Esophagus muscularis mucosa (tissue), 4 donors: Measurements from ENCODE around the gene DGAT2. TPM values are rescaled to one million over a fixed set of nuclear protein-coding genes. Genes with fewer than 3 reads are reported as not detected.

Source experiments
- DNase-seq: peaks from one replicate; pipeline ENCODE4 v3.0.0-alpha.2; 2017; ENCODE audit errors: extremely low spot score
- H3K27ac ChIP-seq, 4 donors: fragments of 200-600 bp; sonication (generic); replicated peaks in 1 of 4; 1 replicate in 3 of 4; 2 replicates in 1 of 4; pipeline ENCODE4 v1.5.1; 2016 to 2019; ENCODE audit warnings: mild to moderate bottlenecking in 1 of 4
- H3K27me3 ChIP-seq, 4 donors: fragments of 200-600 bp; sonication (generic); one replicate each; pipeline versions ENCODE4 v1.5.1 to v1.6.0; 2016 to 2019
- H3K36me3 ChIP-seq, 4 donors: fragments of 200-600 bp; sonication (generic); one replicate each; pipeline ENCODE4 v1.5.1; 2016 to 2019
- H3K4me1 ChIP-seq, 4 donors: fragments of 200-600 bp; sonication (generic); one replicate each; pipeline ENCODE4 v1.5.1; 2016 to 2019
- H3K4me3 ChIP-seq, 4 donors: fragments of 200-600 bp; sonication (generic); 1 replicate in 2 of 4; 2 replicates in 2 of 4; pipeline ENCODE4 v1.5.1; 2016 to 2019; ENCODE audit warnings: mild to moderate bottlenecking in 4 of 4, moderate library complexity in 1 of 4
- H3K9me3 ChIP-seq, 4 donors: fragments of 200-600 bp; sonication (generic); 1 replicate in 3 of 4; 2 replicates in 1 of 4; pipeline ENCODE4 v1.5.1; 2016 to 2019
- EP300 ChIP-seq: sonication (generic); formaldehyde crosslinking; IDR thresholded peaks from one replicate; pipeline ENCODE4 v1.6.1; 2017; ENCODE audit warnings: antibody characterized with exemption
- POLR2A ChIP-seq: fragments of 450-650 bp; IDR thresholded peaks from one replicate; pipeline ENCODE4 v1.6.1; 2017; ENCODE audit warnings: antibody characterized with exemption, moderate library complexity, mild to moderate bottlenecking, low read depth
- POLR2AphosphoS5 ChIP-seq, 2 donors: sonication (generic); formaldehyde crosslinking; IDR thresholded peaks; one replicate each; pipeline ENCODE4 v1.6.1; 2017; ENCODE audit warnings: antibody characterized with exemption in 2 of 2
- WGBS: methylation state at CpG from one replicate; pipeline ENCODE4 v1.1.5; 2018; 5-methylcytosine and 5-hydroxymethylcytosine counted together
- intact Hi-C: fragments of 100-400 bp; cut with DNase I; formaldehyde crosslinking; loops from one replicate; pipeline ENCODE4 v1.15.1; 2023
- total RNA-seq, 4 donors: library from RNA; depleted of rRNA; stranded (reverse); fragments of >200 nt; gene quantifications; one replicate each; pipeline versions ENCODE4 v1.1.0 to v1.2.1, GENCODE V29; 2016
- TF ChIP-seq, protein P1 (sequence below), 3 experiments: fragments of 200-600 bp in 2 of 3; fragments of 450-650 bp in 1 of 3; sonication (generic) in 2 of 3; IDR thresholded peaks; one replicate each; pipeline ENCODE4 v1.5.1; 2017 to 2019; ENCODE audit warnings: antibody characterized with exemption in 3 of 3, mild to moderate bottlenecking in 2 of 3, moderate library complexity in 1 of 3

The DGAT2 gene
- total RNA-seq, 4 donors from 2014 or later: 0.83 to 6.5 (median 2.0) TPM

DNA sequence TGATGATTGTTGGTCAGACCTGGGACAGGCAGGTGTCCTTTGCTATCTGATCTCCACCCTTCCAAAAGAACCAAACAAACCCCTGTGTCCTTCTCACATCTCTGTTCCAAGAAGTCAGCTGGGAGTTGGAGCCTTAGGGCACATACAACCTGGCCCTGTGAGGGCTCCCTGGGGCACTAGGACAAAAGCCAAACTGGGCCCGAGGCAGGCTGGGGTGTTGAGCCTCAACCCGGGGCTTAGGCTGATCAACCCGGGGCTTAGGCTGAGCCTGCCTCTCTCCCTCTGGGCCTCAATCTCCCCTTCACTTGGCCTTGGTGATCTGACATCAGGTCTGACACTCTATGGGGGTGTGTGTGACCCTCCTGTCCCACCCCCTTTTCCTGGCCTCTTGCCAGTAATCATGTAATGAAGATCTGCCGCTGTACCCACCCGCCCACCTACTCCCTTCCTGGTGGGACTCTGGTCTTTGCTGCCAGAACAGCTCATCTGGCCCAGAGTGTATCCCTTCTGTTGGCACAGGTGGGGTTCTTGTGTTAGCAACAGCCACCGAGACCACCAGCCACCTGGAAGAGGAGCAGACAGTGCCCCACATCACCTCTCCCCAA lies 23.7 kb downstream of the DGAT2 start:
- H3K27ac ChIP-seq: no peak overlapping the region
- H3K36me3 ChIP-seq: no peaks in the 10 kb centered on the region
- TF ChIP-seq POLR2A: no peak
- TF ChIP-seq POLR2AphosphoS5 (IDR thresholded peaks at IDR 0.05): no peak
- no peak for TF ChIP-seq EP300
- TF ChIP-seq, protein P1, sequence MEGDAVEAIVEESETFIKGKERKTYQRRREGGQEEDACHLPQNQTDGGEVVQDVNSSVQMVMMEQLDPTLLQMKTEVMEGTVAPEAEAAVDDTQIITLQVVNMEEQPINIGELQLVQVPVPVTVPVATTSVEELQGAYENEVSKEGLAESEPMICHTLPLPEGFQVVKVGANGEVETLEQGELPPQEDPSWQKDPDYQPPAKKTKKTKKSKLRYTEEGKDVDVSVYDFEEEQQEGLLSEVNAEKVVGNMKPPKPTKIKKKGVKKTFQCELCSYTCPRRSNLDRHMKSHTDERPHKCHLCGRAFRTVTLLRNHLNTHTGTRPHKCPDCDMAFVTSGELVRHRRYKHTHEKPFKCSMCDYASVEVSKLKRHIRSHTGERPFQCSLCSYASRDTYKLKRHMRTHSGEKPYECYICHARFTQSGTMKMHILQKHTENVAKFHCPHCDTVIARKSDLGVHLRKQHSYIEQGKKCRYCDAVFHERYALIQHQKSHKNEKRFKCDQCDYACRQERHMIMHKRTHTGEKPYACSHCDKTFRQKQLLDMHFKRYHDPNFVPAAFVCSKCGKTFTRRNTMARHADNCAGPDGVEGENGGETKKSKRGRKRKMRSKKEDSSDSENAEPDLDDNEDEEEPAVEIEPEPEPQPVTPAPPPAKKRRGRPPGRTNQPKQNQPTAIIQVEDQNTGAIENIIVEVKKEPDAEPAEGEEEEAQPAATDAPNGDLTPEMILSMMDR (IDR thresholded peaks at IDR 0.05): no peak
- intact Hi-C loops: no loop called here
- H3K9me3 ChIP-seq: no peaks in the 10 kb centered on the region
- H3K4me3 ChIP-seq: no peak overlapping the region
- no peaks in the 10 kb centered on the region for H3K27me3 ChIP-seq
- WGBS: 86% methylated on average over 4 of the region's 6 CpGs
- H3K4me1 ChIP-seq: no peaks in the 10 kb centered on the region
- DNase-seq: no peak

DNA sequence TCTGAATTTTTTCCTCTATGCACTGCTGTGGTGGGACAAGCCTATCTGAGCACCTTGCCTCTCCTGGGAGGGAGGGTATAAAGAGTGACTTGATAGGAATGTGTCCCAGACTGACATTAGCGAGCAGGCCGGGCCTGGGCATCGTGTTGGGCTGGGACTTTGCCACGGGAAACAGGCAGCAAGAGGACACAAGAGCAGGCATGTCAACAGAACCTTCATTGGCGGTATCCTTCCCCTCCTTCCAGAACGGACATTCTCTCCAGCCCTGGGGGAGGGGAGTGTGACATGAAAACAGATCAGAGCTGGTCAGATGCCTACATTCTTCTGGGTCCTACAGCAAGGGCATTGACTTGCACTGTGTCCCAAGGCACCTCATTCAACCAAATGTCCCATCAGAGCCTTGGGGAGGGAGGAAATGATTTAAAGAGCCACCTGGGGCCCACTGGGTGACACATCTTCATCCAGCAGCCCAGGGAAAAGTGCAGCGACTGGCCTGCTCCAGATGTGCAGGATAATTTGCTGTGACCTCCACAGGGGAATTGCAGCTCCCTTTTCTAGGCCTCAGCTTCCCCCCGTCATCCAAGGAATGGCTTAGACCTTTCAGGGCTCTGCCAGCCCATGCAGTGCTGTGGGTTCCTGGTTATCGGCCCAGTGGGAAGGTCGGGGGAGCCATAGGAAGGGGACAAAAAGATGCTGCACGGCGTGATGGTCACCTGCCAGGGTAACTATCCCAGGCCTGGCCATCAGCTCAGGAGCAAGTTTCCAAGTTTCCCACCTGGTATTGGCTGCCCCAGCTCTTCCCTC lies 24.6 kb downstream of the DGAT2 start:
- H3K9me3 ChIP-seq: no peaks in the 10 kb centered on the region
- TF ChIP-seq POLR2AphosphoS5 (IDR thresholded peaks at IDR 0.05) (no peak), EP300 (no peak), POLR2A (no peak)
- TF ChIP-seq, protein P1 (IDR thresholded peaks at IDR 0.05): no peak
- no peaks in the 10 kb centered on the region for H3K4me1 ChIP-seq
- 80% methylated on average over 12 of the region's 12 CpGs for WGBS
- no peaks in the 10 kb centered on the region for H3K36me3 ChIP-seq
- no peak overlapping the region for H3K27ac ChIP-seq
- H3K4me3 ChIP-seq: no peak overlapping the region
- intact Hi-C loops: no loop called here
- no peaks in the 10 kb centered on the region for H3K27me3 ChIP-seq
- no peak for DNase-seq

DNA sequence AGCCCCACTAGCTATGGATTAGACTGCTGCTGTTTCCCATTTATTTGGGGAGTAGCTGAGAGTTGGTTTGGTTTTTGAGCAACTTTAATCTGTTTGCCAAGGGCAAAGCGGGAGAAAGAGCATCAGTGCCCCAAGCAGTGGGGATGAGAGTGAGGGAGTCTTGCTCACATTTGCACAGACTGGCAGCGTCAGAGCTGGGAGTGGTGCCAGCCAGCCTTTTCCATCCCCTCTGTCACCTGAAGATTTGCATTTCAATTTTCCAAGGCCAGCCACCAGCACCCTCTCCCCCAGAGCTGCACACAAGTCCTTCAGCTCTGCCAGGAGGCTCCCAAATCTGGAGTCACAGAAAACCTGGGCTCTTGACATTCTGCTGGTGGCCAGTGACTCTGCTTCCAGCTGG lies 25.4 kb downstream of the DGAT2 start:
- Histone ChIP-seq H3K36me3 (no peaks in the 10 kb centered on the region), H3K27ac (no peak overlapping the region), H3K27me3 (no peaks in the 10 kb centered on the region), H3K4me3 (no peak overlapping the region), H3K9me3 (no peaks in the 10 kb centered on the region), H3K4me1 (no peaks in the 10 kb centered on the region)
- DNase-seq: no peak
- 75% methylated on average over 2 of the region's 2 CpGs for WGBS
- TF ChIP-seq, protein P1 (IDR thresholded peaks at IDR 0.05): no peak
- TF ChIP-seq POLR2AphosphoS5 (IDR thresholded peaks at IDR 0.05) (no peak), EP300 (no peak), POLR2A (no peak)
- intact Hi-C loops: no loop called here

DNA sequence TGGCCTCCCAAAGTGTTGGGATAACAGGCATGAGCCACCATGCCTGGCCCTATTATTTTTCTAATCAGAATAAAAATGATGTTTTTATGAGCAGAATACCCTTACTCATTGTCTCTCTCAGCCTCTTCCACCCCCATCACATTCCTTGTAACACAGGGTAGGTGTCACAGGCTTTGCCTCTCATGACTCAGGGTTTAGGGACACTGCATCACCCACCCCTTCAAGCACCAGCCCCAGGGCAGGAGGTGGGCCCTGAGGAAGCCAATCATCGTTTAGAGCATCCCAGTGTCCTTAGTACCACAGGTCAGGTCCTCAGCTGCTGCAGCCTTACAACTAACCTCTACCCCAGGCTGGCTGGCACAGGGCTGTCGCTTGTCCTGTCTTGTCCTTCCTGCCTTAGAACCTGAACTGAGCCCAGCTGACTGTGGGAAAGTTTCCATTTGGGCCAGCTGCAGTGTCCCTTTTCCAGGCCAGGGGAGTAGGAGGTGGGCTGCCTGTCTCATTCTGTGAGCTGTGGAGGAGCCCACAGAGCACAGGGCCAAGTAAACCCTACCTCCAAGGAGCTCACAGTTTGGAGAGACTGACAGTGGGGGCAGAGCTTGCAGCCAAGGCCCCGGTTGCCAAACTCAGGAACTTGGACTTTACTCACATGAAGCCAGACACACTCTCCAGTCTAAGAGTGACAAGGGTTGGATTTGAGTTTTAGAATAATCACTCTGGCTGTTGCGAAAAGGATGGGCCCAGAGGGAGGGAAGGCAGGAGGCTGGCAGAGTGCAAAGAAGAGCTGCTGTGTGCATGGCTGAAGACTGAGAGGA lies 26.9 kb downstream of the DGAT2 start:
- no peak overlapping the region for H3K27ac ChIP-seq
- 86% methylated on average over 4 of the region's 4 CpGs for WGBS
- no peak for DNase-seq
- H3K4me3 ChIP-seq: no peak overlapping the region
- no peaks in the 10 kb centered on the region for H3K27me3 ChIP-seq
- H3K4me1 ChIP-seq: no peaks in the 10 kb centered on the region
- no peak for TF ChIP-seq EP300
- TF ChIP-seq POLR2A: no peak
- TF ChIP-seq, protein P1 (IDR thresholded peaks at IDR 0.05): no peak
- no peak for TF ChIP-seq POLR2AphosphoS5 (IDR thresholded peaks at IDR 0.05)
- no peaks in the 10 kb centered on the region for H3K9me3 ChIP-seq
- intact Hi-C loops: no loop called here
- H3K36me3 ChIP-seq: no peaks in the 10 kb centered on the region
